Middle frontal gyrus (tissue), 1 donor: Measurements from ENCODE around the gene KCNMA1.

Experiments used
- DNase-seq: peaks from one replicate; pipeline ENCODE4 v3.0.0-alpha.2; 2015; ENCODE audit warnings: low spot score; ENCODE audit errors: extremely low spot score

KCNMA1 gene

DNA sequence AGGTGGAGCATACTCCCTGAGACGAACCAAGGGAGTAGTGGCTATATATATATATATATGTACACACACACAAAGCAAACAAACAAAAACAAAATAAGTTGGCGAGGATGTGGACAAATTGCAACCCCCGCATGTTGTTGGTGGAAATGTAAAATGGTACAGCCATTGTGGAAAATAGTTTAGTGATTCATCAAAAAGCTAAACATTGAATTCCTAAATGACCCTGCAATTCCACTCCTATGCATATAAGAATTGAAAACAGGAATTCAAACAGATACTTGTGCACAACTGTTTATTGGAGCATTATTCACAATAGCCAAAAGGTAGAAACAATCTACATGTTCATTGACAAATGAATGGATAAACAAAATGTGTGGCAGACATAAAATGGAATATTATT is 407.9 kb downstream of the KCNMA1 start:
- DNase-seq: no peak

DNA sequence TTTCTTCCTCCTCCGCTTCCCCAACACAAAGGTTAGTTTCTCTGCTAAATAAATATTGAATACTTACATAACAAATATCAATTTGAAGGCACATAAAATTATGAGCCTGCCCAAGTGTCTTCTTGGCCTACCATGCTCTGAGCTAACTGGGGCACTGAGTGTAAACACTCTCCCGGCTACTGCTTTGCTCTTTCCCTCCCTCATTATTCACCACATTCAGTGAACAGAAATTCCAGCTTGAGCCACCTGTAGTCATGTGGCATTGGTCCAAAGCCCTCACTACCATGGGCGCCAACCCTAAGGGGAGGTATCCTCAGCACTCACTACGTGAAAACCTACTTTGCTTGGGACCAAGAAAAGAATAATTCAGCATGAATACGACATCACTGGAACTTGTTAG is 409.0 kb downstream of the KCNMA1 start:
- DNase-seq: no peak

DNA sequence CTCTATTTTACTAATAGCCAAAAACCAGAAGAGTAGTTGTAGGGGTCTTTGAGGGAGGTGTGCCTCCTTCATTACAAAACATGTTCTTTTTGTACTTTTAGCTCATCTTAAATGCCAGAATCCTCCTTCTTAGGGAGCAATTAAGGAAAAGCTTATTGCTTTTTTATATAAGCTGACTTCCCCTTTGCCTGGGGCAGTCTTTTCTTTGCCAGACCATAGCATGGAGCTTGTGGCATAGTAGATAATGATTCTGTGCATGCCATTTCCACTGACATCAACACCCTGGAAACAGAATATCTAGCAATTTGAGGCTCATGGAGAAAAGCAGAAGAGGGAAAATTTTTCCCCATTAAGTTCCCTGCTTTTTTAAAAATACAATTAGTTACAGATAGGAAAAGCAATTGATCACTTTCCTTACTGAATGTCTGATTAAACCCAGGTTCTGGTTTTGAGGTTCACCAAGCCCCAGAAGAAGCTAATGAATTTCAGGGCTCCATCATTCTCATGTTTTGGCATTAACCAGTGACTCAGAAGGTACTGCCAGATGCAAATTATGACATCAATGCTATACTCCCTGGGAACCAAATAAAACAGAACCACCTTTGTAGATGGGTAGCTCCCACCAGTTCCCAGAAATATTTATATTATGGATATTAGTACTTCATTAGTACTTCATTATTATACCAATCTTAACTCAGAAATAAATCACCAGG is 410.6 kb downstream of the KCNMA1 start:
- DNase-seq: no peak

DNA sequence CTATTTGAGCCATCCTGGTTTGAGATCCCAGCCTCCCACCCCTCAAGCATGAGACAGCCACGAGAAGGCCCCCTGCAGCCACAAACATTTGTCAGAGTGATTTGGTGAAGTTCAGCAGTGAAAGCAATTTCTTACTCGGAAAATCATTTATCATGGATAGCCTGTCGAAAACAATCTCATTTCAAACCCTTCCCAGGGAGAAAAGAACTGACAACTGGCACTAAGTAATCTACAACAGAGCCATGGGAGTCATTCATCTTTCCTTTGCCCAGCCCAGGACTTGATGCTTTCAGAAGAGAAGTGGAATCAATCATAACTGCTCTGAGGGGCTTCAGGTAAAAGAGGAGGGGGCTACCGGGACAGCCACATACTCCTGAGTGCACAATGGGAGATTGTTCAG is 411.2 kb downstream of the KCNMA1 start:
- DNase-seq: no peak

DNA sequence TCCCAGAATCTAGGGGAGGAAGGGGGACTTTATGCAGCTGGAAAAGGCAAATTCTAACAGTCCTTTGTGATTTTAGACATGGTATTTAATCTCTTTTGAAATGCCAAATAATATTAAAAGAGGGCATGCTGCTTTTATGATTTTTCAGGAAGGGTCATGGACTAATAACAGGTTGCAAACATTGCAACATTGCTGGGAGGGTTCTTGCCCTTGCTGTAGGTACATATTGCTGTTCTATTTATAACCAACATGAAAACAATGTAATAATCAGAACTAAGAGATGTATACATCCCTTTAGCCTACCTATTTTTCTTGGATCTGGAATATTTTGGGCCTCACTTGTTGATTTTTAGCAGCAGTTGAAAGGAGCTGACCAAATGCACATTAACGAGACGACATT is 411.6 kb downstream of the KCNMA1 start:
- DNase-seq: no peak

DNA sequence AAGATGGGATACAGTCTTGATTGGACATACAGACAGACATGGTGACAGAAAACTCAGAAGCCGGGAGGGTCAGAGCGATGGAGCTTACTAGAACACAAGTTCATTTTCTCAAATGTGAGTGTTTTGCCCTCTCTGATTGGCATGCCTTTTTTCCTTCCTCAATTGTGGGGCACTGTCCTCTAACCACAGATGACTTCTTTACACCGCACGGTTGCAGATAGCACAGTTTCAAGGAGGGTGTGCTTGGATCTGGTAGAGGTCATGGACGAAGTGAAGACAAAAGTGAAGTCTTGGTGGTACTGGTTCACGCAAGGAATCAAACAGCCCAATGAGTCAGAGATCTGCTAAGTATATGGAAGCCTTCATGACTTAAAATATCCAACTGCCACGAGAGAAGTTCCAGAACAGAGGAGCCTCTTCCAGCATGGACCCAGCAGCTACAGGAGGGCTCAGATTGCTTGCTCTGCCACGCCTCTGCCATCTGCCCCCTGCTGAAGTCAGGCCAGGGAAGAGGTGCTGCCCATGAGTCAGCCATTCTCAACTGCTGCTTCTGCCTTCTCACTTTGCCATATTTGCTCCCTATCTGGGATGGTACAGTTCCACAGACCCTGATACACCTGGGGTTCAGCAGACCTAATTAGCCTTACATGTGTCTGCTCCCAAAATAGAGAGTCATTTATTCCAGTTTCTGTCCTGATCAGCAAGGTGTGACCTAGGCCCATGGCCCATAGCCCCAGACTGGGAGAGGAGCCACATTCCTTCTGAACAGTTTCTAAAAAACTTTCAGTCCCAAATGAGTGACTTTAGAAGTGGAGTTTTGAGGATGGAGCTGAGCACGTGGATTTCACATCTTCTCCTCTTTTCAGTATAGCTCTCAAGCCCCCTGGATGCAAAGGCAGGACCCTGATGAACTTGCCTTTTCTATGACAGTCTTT is 413.8 kb downstream of the KCNMA1 start:
- no peak for DNase-seq

DNA sequence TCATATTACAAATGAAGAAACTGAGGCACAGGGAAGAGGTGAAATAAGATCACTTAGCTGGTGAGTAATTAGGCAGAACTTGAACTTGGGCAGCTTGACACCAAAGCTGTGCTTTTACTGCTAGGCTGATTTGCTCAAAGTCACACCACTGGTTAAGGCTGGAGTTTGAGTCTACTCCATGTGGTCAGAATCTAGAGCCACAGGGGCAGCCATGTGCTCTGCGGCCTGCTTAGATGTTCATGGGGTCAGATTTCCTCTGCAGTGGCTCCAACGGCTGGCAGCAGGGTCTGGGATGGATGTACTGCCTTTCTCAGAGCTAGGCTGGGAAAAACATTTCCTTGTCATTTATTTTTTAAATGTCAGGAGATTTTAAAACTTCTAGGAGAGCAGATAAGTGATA is 417.5 kb downstream of the KCNMA1 start:
- DNase-seq: no peak

DNA sequence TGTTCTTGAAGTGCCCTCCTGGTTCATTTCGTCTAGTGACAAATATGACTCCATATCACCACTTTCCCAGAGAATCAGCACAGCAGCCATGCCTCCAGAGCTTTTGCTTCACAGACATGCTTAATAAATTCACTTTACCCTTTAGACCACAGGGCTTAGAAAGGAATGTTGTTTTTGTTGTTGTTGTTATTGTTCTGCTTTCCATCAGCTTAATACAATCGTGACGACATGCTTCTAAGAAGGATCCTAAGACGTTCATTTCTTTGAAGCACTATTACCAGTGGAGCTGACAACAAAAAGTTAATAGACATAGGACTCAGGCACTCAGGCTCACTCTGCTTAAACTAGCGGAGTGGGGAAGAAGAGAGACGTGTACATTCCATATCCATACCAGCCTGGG is 418.6 kb downstream of the KCNMA1 start:
- no peak for DNase-seq

DNA sequence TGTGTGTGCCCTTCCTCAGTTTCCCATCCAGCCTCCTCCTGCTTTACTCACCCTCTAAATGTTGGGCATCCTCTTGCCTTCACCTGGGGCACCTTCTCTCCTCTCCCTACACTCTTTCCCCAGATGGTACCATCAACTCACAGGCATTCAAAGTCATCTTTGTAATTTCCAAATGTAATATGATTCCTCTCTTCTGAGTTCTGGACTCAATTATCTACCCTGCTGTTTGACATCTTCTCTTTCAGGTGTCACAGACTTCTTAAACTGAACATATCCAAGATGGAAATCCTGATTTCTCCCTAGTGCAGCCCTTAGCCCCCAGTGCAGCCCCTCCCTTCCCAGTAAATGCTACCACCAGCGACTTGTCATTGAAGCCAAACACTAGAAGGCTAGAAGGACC is 422.8 kb downstream of the KCNMA1 start:
- no peak for DNase-seq

DNA sequence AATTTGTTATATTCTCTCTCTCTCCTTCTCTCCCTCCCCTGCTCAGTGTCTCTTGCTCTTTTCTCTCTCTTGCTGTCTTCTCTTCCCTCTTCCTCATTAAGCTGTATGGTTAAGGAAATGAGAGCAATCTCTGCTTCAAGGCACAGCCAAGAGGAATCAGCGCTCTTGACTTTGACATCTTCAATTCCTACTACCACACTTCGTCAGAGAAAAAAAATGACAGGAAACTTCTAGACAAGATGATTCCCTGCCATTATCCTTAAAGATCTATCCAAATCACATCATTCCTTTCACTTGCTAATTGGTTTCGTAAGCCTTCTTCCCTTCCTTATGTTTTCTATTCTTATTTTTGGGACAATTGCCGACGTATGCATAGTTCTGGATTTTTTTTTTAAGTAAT is 425.0 kb downstream of the KCNMA1 start:
- DNase-seq: no peak

DNA sequence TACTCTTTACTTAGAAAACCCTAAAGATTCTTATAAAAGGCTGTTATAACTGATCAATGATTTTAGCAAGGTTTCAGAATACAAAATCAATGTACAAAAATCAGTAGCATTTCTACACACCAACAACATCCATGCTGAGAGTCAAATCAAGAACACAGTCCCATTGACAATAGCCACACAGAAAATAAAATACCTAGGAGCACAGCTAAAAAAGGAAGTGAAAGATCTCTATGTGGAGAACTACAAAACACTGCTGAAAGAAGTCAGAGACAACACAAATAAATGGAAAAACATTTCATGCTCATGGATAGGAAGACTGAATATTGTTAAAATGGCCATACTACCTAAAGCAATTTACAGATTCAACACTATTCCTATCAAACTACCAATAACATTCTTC is 427.0 kb downstream of the KCNMA1 start:
- DNase-seq: no peak

DNA sequence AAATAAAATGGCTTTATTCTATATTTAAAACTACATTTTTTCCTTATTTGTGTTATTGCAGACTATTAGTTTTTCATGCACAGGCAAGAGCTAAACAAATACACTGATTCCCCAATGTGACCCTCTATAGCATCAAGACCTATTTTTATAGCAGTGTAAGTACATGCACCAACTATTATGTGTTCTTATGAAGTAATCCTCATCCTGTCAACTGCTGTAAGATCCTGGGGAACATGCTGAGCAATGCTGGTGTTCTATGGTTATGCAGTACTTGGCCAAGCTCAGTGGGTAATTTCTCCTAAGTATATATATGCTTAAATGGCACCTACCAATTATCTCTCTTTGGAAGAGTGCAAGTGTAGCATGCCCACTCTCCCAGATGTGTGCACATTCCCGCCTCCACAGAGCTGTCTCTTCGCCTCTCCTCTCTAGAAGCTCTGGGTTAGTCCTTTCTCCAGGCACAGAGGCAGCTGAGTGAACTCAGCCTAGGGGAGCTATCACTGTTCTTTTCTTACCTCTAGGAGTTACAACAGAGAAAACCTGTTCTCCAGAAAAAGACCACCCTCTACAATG is 428.8 kb downstream of the KCNMA1 start:
- DNase-seq: no peak

DNA sequence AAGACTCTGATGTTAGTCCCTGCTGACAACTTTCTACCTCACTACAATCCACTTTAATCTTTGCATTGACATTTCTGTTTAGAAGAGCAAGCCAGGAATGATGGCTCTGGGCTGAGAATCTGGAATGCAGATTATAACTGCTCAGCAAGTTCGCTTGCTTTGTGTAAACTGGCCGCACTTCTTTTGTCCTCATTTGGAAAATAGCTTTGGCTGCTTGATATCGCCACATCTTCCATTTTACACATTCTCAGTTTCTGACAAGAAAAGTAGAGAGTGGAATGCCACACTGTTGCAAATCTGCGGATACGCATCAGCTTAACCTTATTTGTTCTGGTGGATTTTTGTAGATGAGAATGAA is 429.8 kb downstream of the KCNMA1 start:
- no peak for DNase-seq

DNA sequence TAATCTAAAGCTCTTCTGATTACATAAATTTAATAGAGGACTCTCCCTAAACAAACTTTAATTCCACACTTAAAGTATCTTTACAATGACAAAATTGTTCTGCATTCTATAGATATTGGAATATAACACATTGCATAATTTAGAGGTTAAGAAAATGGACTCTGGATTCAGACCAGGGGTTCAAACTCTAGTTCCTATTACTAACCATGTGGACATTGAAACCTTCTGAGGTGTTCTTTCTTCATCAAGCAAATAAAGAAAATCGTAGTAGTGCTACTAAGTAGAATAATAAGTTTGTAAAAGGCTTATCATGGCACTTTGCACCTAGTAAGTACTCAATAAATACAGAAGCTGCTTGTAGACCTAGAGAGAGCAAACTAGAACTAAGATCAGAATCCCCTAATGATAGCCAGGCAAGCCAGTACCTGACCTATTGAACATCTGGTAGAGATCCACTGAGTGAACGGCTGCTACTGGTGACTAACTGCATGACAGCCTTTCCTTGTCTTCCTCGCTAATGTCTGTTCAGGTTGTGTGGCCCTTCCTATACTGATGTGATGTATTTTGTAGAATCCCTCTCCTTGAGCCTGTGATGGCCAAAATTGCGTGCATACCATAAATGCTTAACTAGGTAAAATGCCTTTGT is 430.3 kb downstream of the KCNMA1 start:
- no peak for DNase-seq

DNA sequence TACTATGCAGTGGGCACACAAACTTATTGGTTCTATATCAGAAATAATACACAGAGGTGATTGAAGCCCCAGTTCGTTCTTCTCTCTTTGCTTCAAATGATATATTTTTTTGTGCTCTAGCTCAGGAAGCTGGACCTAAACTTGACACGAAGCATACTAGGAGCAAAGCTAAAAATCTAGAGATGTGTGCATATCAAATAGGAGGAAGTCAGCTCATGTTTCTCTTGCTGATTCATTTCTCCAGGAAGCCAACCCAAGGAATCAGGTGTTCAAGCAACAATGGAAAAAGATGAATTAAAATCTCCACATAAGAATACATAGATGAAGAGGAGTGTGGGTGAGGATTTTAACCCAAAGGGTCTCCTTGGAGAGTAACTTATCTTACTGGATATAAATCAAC is 432.5 kb downstream of the KCNMA1 start:
- no peak for DNase-seq

DNA sequence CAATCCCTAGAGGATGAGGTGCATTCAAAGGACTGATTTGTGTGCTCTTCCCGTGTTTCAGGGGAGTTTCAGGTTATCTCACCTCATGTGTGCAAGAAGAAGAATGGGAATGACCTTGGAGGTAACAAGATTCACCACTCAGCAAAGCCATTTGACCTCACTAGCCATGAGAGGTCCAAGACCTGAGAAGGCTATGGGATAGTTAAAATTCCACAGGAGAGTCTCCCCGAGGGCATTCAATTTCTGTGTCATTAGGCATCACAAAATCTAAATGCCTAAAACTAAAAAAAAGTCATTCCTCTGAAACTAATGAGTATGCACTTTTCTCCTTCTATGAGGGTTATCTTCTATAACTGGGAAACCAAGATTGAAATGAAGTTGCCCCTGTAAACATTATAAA is 433.4 kb downstream of the KCNMA1 start:
- no peak for DNase-seq

DNA sequence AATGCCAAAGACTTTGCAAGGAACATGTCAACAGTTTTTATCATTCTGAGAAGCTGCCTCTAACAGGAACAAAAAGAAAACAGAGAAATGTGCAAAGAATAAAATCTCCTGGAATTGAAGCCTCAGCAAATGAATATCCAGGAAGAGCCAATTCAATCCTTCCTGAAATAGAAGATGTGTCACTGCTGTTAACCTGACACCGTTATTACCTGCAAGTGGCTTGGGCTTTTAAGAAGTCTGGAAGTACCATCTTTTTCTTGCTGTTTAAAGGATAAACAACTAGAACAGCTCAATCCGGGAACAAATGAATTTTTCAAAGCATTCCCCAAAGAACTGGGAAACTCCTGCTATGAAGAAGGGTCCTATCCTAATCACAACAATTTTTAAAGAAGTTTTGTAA is 434.8 kb downstream of the KCNMA1 start:
- no peak for DNase-seq

DNA sequence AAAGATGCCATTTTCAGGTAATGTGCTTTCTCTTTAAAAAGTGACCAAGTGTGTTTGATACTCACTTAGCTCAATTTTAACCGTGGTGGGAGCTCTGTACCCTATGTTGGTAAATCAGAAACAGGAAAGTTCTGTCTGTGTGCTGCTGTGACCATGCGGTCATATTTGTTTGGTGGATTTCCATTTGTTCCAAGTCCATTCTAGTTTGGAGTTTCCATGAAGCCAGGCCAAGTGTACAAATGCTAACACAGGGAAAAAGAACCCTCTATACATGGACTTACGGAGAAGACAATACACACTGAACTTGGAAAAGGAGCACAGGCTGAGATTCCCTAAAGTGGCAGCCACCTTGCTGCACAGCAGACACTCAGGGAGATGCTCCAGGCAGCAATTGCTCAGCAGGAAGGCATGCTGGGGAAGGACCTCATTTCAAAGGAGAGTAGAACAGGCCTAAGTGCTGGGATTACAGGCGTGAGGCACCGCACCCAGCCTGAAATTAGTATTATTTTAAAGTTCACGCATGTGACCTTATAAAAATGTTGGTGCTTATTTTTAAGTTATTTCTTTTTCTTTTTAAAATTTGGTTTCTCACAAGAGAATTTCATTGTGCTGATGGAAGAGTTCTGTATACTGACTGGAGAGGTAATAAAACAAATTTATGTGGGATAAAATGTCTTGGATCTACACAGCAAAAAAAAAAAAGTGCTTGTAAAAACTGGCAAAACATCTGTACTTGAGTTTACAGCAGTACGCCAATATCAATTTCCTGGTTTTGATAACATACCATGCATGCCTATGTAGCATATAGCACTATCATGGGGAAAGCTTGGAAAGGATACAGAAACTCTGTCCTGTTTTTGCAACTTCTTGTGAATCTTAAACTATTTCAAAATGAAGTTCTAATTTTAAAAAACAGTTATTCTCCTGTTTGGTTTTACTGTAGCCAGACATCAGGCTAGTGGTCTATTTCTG is 436.2 kb downstream of the KCNMA1 start:
- no peak for DNase-seq

DNA sequence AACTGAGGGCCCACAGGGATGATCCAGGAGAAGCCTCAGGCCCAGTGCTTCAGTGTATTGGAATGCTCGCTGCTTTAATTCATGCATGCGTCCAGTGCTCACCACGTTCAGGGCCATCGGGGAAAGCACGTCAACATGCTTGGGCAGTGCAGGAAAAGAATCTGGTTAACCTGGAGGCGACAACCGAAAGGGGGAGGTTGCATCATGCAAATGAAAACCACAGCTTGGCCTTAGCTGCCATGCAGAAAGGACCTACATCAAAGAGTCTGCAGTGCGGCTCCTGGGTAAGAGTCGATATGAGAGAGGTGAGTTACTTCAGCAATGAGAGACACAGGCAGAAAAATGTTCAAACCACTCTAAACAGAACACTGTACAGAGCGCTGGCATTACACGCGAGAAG is 440.1 kb downstream of the KCNMA1 start:
- no peak for DNase-seq

DNA sequence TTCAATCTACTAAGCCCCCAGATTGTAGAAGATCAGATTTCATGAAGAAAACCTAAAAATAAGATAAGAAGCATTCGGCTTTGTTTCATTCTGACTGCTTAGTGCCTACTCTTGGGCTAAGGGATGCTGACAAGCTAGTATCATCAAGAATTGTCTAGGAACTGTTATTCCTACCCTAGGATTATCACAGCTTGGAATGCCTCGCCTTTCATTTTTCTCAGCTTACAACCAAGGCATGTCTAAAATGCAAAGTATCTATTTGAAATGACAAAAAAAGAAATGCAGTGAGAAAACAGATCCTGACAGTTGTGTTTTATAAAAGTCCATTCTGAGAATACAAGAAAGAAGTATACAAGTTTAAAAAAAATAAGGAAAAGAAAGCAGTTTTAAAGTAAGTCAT is 441.0 kb downstream of the KCNMA1 start:
- no peak for DNase-seq

DNA sequence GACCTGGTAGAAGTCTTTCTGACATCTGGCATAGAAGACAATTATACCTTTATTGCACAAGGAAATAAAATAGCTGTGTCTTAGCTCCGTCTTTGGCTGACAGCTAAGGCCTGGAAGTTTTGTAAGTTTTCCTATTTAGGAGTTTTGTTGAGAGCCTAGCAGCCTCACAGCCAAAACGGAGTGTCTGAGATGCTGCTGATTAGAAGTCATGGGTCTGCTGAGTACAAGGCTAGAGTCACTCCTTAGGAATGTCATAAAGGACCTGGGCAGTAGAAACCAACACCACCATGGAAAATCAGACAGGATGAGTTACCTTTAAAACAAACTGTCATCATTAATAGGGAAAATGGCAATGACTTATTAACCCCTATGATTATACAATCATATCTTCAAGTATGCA is 442.5 kb downstream of the KCNMA1 start:
- DNase-seq: no peak
